ENCODE results near the gene POLDIP2. TPM values are rescaled to one million over a fixed set of nuclear protein-coding genes. Genes with fewer than 3 reads are reported as not detected.

The POLDIP2 gene
- total and polyA plus RNA-seq, 2 of the 13 experiments (the other 11 are each of a cell fraction or from before 2014, with no cell fraction given), result 85.9 to 114 TPM

DNA sequence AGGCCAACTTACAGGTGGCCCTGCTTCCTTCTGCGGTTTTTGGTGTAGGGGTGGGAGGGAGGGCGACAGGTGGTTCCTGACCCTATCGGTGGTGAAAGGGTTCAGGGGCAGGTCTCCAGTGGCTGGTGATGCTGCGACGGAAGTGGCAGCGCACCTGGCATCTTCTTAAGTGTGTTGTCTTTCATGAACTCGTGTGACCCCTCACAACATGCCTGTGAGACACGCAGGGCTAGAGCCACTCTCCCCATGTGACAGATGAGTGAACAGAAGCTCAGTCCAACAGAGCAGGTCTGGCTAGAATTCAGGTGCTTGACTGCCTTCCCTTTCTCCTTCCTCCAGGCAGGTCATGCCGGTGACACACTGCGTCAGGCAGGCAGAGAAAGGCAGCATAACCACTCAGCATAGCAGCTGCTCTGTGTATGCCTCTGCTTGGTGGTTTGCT, 13.8 kb downstream of the POLDIP2 start:
- no TSS peak for BruUV-seq (replicated peaks)
- no peak overlapping the region for H3K4me3 ChIP-seq (replicated peaks in 1 of 3; ENCODE audit: insufficient read depth in 1 of 3, low read depth in 2 of 3, low read length in 3 of 3)
- TF ChIP-seq ETV6 (CRISPR knock-in tag; conservative IDR thresholded peaks at IDR 0.05) (no peak), POLR2A (IDR thresholded peaks at IDR 0.05; ENCODE audit: insufficient read depth in 1 of 2, low read depth in 2 of 2, low read length in 2 of 2) (peak in 1 of 2 experiments; percentile 35; a peak in 1 of 4 replicates)
- WGBS (ENCODE audit: low lambda C conversion rate), result 87% methylated on average over 7 of the region's 10 CpGs
- no peak overlapping the region for H3K9ac ChIP-seq (ENCODE audit: insufficient read depth, low read depth, low read length)
- H3K4me2 ChIP-seq (ENCODE audit: low read depth, low read length), result no peak overlapping the region
- CTCF ChIA-PET (ENCODE audit: low intra/inter-chr PET ratio, low total read pairs), result no interaction called here
- intact Hi-C loops (cut with micrococcal nuclease; ENCODE audit: unreplicated experiment) (no loop called here), in situ Hi-C loops (cut with HindIII; ENCODE audit: extremely low pct_ligation_motif_present, low pct_unique_long_range_greater_than_20kb) (no loop called here)
- no peaks in the 10 kb centered on the region; the same call in 1 of the 2 replicates for H4K20me1 ChIP-seq (ENCODE audit: insufficient read depth, low read length)
- POLR2A ChIA-PET, result interaction anchor here (1.2 to 5.7 kb wide), 2 partner anchors 8 to 73 kb away, joined by 4 to 68 read pairs; partner anchors contain the start of genes IFT20 and TNFAIP1
- peaks cover 30 to 62% of the 10 kb centered on the region in 2 experiments for H3K36me3 ChIP-seq (replicated peaks in 1 of 2; ENCODE audit: control insufficient read depth in 1 of 2, insufficient read depth in 2 of 2, low read length in 2 of 2)
- DNase-seq (ENCODE audit: low spot score) (no peak), ATAC-seq (no peak), FAIRE-seq (no peak)
- H3K27me3 ChIP-seq (ENCODE audit: control insufficient read depth in 1 of 2, insufficient read depth in 2 of 2, low read length in 2 of 2), result no peaks in the 10 kb centered on the region
- H3K9me3 ChIP-seq (ENCODE audit: low read length), result no peaks in the 10 kb centered on the region
- H3K79me2 ChIP-seq (ENCODE audit: insufficient read depth, low read length), result peaks cover 2% of the 10 kb centered on the region
- H3K4me1 ChIP-seq (ENCODE audit: insufficient read depth, low read length), result peaks cover 26% of the 10 kb centered on the region
- no peak overlapping the region for H3K27ac ChIP-seq (ENCODE audit: extremely low read length, insufficient read depth, low read length)
- no peak overlapping the region for H2AFZ ChIP-seq (ENCODE audit: low read length)

- no peak for ATAC-seq
- Histone ChIP-seq H3K9me3 (ENCODE audit: low read length) (no peaks in the 10 kb centered on the region), H3K27me3 (ENCODE audit: control insufficient read depth in 1 of 2, insufficient read depth in 2 of 2, low read length in 2 of 2) (no peaks in the 10 kb centered on the region), H3K4me1 (ENCODE audit: insufficient read depth, low read length) (peaks cover 25% of the 10 kb centered on the region), H3K9ac (ENCODE audit: insufficient read depth, low read depth, low read length) (no peak overlapping the region), H3K4me3 (replicated peaks in 1 of 3; ENCODE audit: insufficient read depth in 1 of 3, low read depth in 2 of 3, low read length in 3 of 3) (no peak overlapping the region), H2AFZ (ENCODE audit: low read length) (no peak overlapping the region), H4K20me1 (ENCODE audit: insufficient read depth, low read length) (no peaks in the 10 kb centered on the region; the same call in 1 of the 2 replicates), H3K27ac (ENCODE audit: extremely low read length, insufficient read depth, low read length) (no peak overlapping the region), H3K79me2 (ENCODE audit: insufficient read depth, low read length) (peaks cover 11% of the 10 kb centered on the region), H3K36me3 (replicated peaks in 1 of 2; ENCODE audit: control insufficient read depth in 1 of 2, insufficient read depth in 2 of 2, low read length in 2 of 2) (peaks cover 28 to 52% of the 10 kb centered on the region in 2 experiments), H3K4me2 (ENCODE audit: low read depth, low read length) (no peak overlapping the region)
- ChIA-PET CTCF (ENCODE audit: low intra/inter-chr PET ratio, low total read pairs) (no interaction called here), POLR2A (no interaction called here)
- over 99% methylated on average over 14 of the region's 14 CpGs for WGBS (ENCODE audit: low lambda C conversion rate)
- TF ChIP-seq, protein P1, sequence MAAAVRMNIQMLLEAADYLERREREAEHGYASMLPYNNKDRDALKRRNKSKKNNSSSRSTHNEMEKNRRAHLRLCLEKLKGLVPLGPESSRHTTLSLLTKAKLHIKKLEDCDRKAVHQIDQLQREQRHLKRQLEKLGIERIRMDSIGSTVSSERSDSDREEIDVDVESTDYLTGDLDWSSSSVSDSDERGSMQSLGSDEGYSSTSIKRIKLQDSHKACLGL (CRISPR knock-in tag; IDR thresholded peaks at IDR 0.05), result no peak
- TF ChIP-seq POLR2A (IDR thresholded peaks at IDR 0.05; ENCODE audit: insufficient read depth in 1 of 2, low read depth in 2 of 2, low read length in 2 of 2), result 0 out of 4 replicates have a peak, but pooled peaks of 1 of the 2 experiments have one; percentile 35
- no peak for TF ChIP-seq KDM5B (CRISPR knock-in tag; IDR thresholded peaks at IDR 0.05; ENCODE audit: borderline replicate concordance)
- BruUV-seq (replicated peaks), result no TSS peak
- intact Hi-C loops (cut with micrococcal nuclease; ENCODE audit: unreplicated experiment) (no loop called here), in situ Hi-C loops (cut with HindIII; ENCODE audit: extremely low pct_ligation_motif_present, low pct_unique_long_range_greater_than_20kb) (no loop called here)
- DNase-seq (ENCODE audit: low spot score), result no peak
- no peak for FAIRE-seq
Observed at GRCh38 chr17:28342313-28342712, 15.0 kb downstream of the POLDIP2 start.
